Right atrium auricular region (tissue), 2 donors: Measurements from ENCODE around the gene SUSD4. TPM values are rescaled to one million over a fixed set of nuclear protein-coding genes. Genes with fewer than 3 reads are reported as not detected.

ENCODE experiments used
- DNase-seq: peaks from one replicate; pipeline ENCODE4 v3.0.0-alpha.2; 2019; ENCODE audit warnings: low spot score
- H3K27ac ChIP-seq, 2 donors: fragments of 200-600 bp; sonication (generic); 1 replicate in 1 of 2; 2 replicates in 1 of 2; pipeline ENCODE4 v1.5.1; 2016 to 2019
- H3K27me3 ChIP-seq, 2 donors: fragments of 200-600 bp; sonication (generic); one replicate each; pipeline versions ENCODE4 v1.5.1 to v1.6.0; 2017 to 2019
- H3K36me3 ChIP-seq: fragments of 200-600 bp; sonication (generic); one replicate; pipeline ENCODE4 v1.5.1; 2016
- H3K4me1 ChIP-seq, 2 donors: fragments of 200-600 bp; sonication (generic); one replicate each; pipeline versions ENCODE4 v1.5.1 to v1.6.0; 2017 to 2019
- H3K4me3 ChIP-seq, 2 donors: fragments of 200-600 bp; sonication (generic); 1 replicate in 1 of 2; 2 replicates in 1 of 2; pipeline ENCODE4 v1.5.1; 2017 to 2019; ENCODE audit warnings: mild to moderate bottlenecking in 1 of 2, moderate library complexity in 1 of 2
- H3K9me3 ChIP-seq, 2 donors: fragments of 200-600 bp; sonication (generic); one replicate each; pipeline ENCODE4 v1.5.1; 2019
- CTCF ChIP-seq, 2 donors: fragments of 200-600 bp; sonication (generic); IDR thresholded peaks; one replicate each; pipeline ENCODE4 v1.5.1; 2019; ENCODE audit warnings: antibody characterized with exemption in 2 of 2
- total RNA-seq, 2 donors: library from RNA; depleted of rRNA; stranded (reverse); fragments of >200 nt; gene quantifications; one replicate each; pipeline ENCODE4 v1.1.0, GENCODE V29; 2016

SUSD4 gene
- total RNA-seq, 2 donors from 2014 or later = 8.9 to 17.7 TPM

GRCh38 chr1:223339861-223340260, 24.1 kb downstream of the SUSD4 start:
- H3K36me3 ChIP-seq = no peaks in the 10 kb centered on the region
- H3K9me3 ChIP-seq = no peaks in the 10 kb centered on the region
- H3K27me3 ChIP-seq = no peaks in the 10 kb centered on the region
- peaks cover 0 to 68% of the 10 kb centered on the region in 2 donors for H3K4me1 ChIP-seq
- TF ChIP-seq CTCF (IDR thresholded peaks at IDR 0.05) = no peak
- no peak for DNase-seq
- peak overlapping the region; percentile 70 to 77 for H3K27ac ChIP-seq
- no peak overlapping the region for H3K4me3 ChIP-seq

- Histone ChIP-seq H3K36me3 (no peaks in the 10 kb centered on the region), H3K27ac (peak overlapping the region; percentile 70 to 77), H3K4me3 (no peak overlapping the region), H3K9me3 (no peaks in the 10 kb centered on the region), H3K27me3 (no peaks in the 10 kb centered on the region), H3K4me1 (peaks cover 0 to 61% of the 10 kb centered on the region in 2 donors)
- TF ChIP-seq CTCF (IDR thresholded peaks at IDR 0.05) = no peak
- DNase-seq = no peak
These were observed 24.9 kb downstream of the SUSD4 start for GRCh38 chr1:223338811-223339746.

- TF ChIP-seq CTCF (IDR thresholded peaks at IDR 0.05) = no peak
- DNase-seq = no peak
- Histone ChIP-seq H3K9me3 (no peaks in the 10 kb centered on the region), H3K27me3 (no peaks in the 10 kb centered on the region), H3K4me3 (no peak overlapping the region), H3K4me1 (peaks cover 0 to 49% of the 10 kb centered on the region in 2 donors), H3K36me3 (no peaks in the 10 kb centered on the region), H3K27ac (no peak overlapping the region)
These were observed 26.7 kb downstream of the SUSD4 start for GRCh38 chr1:223337174-223337869.

- H3K4me1 ChIP-seq = peaks cover 0 to 32% of the 10 kb centered on the region in 2 donors
- no peaks in the 10 kb centered on the region for H3K36me3 ChIP-seq
- TF ChIP-seq CTCF (IDR thresholded peaks at IDR 0.05) = no peak
- no peaks in the 10 kb centered on the region for H3K27me3 ChIP-seq
- no peak overlapping the region for H3K27ac ChIP-seq
- no peak for DNase-seq
- no peak overlapping the region for H3K4me3 ChIP-seq
- H3K9me3 ChIP-seq = no peaks in the 10 kb centered on the region
These were observed 29.8 kb downstream of the SUSD4 start for GRCh38 chr1:223334156-223334555.

GRCh38 chr1:223332997-223333396, 31.0 kb downstream of the SUSD4 start:
- Histone ChIP-seq H3K27ac (no peak overlapping the region), H3K36me3 (no peaks in the 10 kb centered on the region), H3K4me3 (no peak overlapping the region), H3K27me3 (no peaks in the 10 kb centered on the region), H3K9me3 (no peaks in the 10 kb centered on the region), H3K4me1 (peaks cover 0 to 20% of the 10 kb centered on the region in 2 donors)
- no peak for DNase-seq
- TF ChIP-seq CTCF (IDR thresholded peaks at IDR 0.05) = no peak
